G401 (cell line): Measurements from ENCODE around the gene IGFBP2. TPM values are rescaled to one million over a fixed set of nuclear protein-coding genes. Genes with fewer than 3 reads are reported as not detected.

Experiments used
- DNase-seq: peaks from one replicate; pipeline ENCODE4 v3.0.0-alpha.2; 2015; ENCODE audit warnings: low spot score
- in situ Hi-C: cut with HindIII; loops from 2 replicates; pipeline ENCODE4 v1.10.0; 2016; ENCODE audit warnings: low sequenced_read_pairs, mixed read lengths
- total RNA-seq: library from RNA; depleted of rRNA; stranded (reverse); fragments of >200 nt; shearing (Covaris generic); gene quantifications from 2 replicates; pipeline ENCODE4 v1.2.3, GENCODE V29; 2014

Gene IGFBP2
- total RNA-seq, 1 experiment from 2014 or later = 134 TPM

GRCh38 chr2:216657980-216658379, 24.8 kb downstream of the IGFBP2 start:
- no peak for DNase-seq

GRCh38 chr2:216658757-216659156, 25.5 kb downstream of the IGFBP2 start:
- in situ Hi-C loops = no loop called here

More at GRCh38 chr2:216657980-216658379, 24.8 kb downstream of the IGFBP2 start:
- in situ Hi-C loops = no loop called here

GRCh38 chr2:216659276-216659675, 26.1 kb downstream of the IGFBP2 start:
- in situ Hi-C loops = no loop called here
- DNase-seq = no peak

More at GRCh38 chr2:216658757-216659156, 25.5 kb downstream of the IGFBP2 start:
- no peak for DNase-seq

GRCh38 chr2:216660496-216660895, 27.3 kb downstream of the IGFBP2 start:
- DNase-seq = no peak
- in situ Hi-C loops = no loop called here

GRCh38 chr2:216661051-216661450, 27.8 kb downstream of the IGFBP2 start:
- in situ Hi-C loops = no loop called here

GRCh38 chr2:216661639-216662375, 28.6 kb downstream of the IGFBP2 start:
- no peak for DNase-seq
- in situ Hi-C loops = no loop called here

More at GRCh38 chr2:216661051-216661450, 27.8 kb downstream of the IGFBP2 start:
- DNase-seq = no peak

GRCh38 chr2:216663106-216663505, 29.9 kb downstream of the IGFBP2 start:
- in situ Hi-C loops = no loop called here
- DNase-seq = no peak

- in situ Hi-C loops = no loop called here
- no peak for DNase-seq
These were observed 30.6 kb downstream of the IGFBP2 start for GRCh38 chr2:216663846-216664245.

- no peak for DNase-seq
These were observed 31.4 kb downstream of the IGFBP2 start for GRCh38 chr2:216664593-216665034.

GRCh38 chr2:216665242-216665641, 32.0 kb downstream of the IGFBP2 start:
- DNase-seq = no peak
- in situ Hi-C loops = no loop called here

More at GRCh38 chr2:216664593-216665034, 31.4 kb downstream of the IGFBP2 start:
- in situ Hi-C loops = no loop called here

GRCh38 chr2:216665717-216666116, 32.5 kb downstream of the IGFBP2 start:
- in situ Hi-C loops = no loop called here

GRCh38 chr2:216666461-216667233, 33.4 kb downstream of the IGFBP2 start:
- in situ Hi-C loops = no loop called here
- DNase-seq = peak; percentile 86

More at GRCh38 chr2:216665717-216666116, 32.5 kb downstream of the IGFBP2 start:
- DNase-seq = no peak

- DNase-seq = no peak
- in situ Hi-C loops = no loop called here
These were observed 37.3 kb downstream of the IGFBP2 start for GRCh38 chr2:216670266-216671080.

- DNase-seq = no peak
- in situ Hi-C loops = no loop called here
These were observed 37.8 kb downstream of the IGFBP2 start for GRCh38 chr2:216671081-216671411.

GRCh38 chr2:216671791-216672343, 38.6 kb downstream of the IGFBP2 start:
- no peak for DNase-seq
- in situ Hi-C loops = no loop called here

GRCh38 chr2:216672466-216672865, 39.2 kb downstream of the IGFBP2 start:
- DNase-seq = no peak
- in situ Hi-C loops = no loop called here

GRCh38 chr2:216673021-216673420, 39.8 kb downstream of the IGFBP2 start:
- DNase-seq = no peak
- in situ Hi-C loops = no loop called here

- no peak for DNase-seq
- in situ Hi-C loops = no loop called here
These were observed 40.4 kb downstream of the IGFBP2 start for GRCh38 chr2:216673609-216674008.

GRCh38 chr2:216674376-216674775, 41.2 kb downstream of the IGFBP2 start:
- no peak for DNase-seq
- in situ Hi-C loops = no loop called here
